ENCODE results near the gene MRPS16. TPM values are rescaled to one million over a fixed set of nuclear protein-coding genes. Genes with fewer than 3 reads are reported as not detected.

Gene MRPS16
- total and polyA plus RNA-seq, 2 of the 13 experiments (the other 11 are each of a cell fraction or from before 2014, with no cell fraction given) = 70.1 to 135 TPM

DNA sequence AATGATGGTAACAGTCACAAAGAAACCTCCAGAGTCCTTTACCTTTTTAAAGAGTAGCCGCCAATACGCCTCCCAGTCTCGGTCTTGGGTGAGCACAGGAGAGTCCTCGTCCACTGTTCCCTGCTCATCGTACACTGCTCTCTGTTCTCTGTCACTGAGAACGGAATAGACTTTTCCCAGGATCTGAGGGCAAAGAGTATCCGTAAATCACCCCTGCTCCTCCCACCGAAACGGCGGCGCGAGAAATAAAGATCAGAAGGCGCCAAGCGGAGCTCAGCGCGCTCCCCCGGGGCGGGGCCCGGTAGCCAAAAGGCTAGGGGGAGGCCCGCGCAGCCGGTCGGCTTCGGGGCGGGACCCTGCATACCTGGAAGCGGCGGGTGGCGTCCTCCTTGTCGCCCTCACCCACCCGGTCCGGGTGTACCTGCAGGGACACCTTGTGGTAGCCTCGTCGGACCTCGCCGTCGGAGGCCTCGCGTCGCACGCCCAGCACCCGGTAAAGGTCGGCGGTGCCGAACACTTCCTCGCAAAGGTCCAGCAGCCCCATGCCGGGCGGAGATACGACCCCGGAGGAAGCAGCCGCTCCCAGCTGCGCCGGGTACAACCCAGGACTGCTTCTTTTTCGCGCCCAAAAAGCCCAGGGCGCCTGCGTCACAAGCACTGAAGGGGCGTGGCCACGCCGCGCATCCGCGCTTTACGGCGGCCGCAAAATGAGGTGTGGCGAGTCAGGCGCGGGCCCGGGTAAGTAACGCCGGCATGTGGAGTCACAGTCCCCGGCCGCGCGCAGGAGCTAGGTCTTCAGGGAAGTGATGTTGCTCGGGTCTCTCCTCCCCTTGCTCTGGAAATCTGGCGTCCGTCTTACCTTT lies 5.6 kb downstream of the MRPS16 start, which contains the start of gene DNAJC9 (continued):
- TF ChIP-seq, protein P1, sequence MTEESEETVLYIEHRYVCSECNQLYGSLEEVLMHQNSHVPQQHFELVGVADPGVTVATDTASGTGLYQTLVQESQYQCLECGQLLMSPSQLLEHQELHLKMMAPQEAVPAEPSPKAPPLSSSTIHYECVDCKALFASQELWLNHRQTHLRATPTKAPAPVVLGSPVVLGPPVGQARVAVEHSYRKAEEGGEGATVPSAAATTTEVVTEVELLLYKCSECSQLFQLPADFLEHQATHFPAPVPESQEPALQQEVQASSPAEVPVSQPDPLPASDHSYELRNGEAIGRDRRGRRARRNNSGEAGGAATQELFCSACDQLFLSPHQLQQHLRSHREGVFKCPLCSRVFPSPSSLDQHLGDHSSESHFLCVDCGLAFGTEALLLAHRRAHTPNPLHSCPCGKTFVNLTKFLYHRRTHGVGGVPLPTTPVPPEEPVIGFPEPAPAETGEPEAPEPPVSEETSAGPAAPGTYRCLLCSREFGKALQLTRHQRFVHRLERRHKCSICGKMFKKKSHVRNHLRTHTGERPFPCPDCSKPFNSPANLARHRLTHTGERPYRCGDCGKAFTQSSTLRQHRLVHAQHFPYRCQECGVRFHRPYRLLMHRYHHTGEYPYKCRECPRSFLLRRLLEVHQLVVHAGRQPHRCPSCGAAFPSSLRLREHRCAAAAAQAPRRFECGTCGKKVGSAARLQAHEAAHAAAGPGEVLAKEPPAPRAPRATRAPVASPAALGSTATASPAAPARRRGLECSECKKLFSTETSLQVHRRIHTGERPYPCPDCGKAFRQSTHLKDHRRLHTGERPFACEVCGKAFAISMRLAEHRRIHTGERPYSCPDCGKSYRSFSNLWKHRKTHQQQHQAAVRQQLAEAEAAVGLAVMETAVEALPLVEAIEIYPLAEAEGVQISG (CRISPR knock-in tag; IDR thresholded peaks at IDR 0.05) = peak; percentile 88
- TF ChIP-seq ZMYM4 (CRISPR knock-in tag; IDR thresholded peaks at IDR 0.05) = peak; percentile 92
- TF ChIP-seq NFE2L1 (CRISPR knock-in tag; IDR thresholded peaks at IDR 0.05; ENCODE audit: borderline replicate concordance) = peak; percentile 63; the same call in 1 of the 2 replicates
- peak; percentile 96; the same call in 1 of the 2 replicates for TF ChIP-seq CAMTA2 (CRISPR knock-in tag; IDR thresholded peaks at IDR 0.05; ENCODE audit: borderline replicate concordance)
- TF ChIP-seq, protein P2, sequence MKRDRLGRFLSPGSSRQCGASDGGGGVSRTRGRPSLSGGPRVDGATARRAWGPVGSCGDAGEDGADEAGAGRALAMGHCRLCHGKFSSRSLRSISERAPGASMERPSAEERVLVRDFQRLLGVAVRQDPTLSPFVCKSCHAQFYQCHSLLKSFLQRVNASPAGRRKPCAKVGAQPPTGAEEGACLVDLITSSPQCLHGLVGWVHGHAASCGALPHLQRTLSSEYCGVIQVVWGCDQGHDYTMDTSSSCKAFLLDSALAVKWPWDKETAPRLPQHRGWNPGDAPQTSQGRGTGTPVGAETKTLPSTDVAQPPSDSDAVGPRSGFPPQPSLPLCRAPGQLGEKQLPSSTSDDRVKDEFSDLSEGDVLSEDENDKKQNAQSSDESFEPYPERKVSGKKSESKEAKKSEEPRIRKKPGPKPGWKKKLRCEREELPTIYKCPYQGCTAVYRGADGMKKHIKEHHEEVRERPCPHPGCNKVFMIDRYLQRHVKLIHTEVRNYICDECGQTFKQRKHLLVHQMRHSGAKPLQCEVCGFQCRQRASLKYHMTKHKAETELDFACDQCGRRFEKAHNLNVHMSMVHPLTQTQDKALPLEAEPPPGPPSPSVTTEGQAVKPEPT (CRISPR knock-in tag; IDR thresholded peaks at IDR 0.05; ENCODE audit: low read depth) = peak; percentile 83
- TF ChIP-seq ZNF570 (CRISPR knock-in tag; IDR thresholded peaks at IDR 0.05; ENCODE audit: borderline replicate concordance) = no peak
- TF ChIP-seq ELF4 (CRISPR knock-in tag; IDR thresholded peaks at IDR 0.05; ENCODE audit: borderline replicate concordance) = 0 out of 2 replicates have a peak, but pooled peaks have one; percentile 61
- TF ChIP-seq ZMYM2 (CRISPR knock-in tag; IDR thresholded peaks at IDR 0.05) = no peak
- TF ChIP-seq HMGA1 (CRISPR knock-in tag; conservative IDR thresholded peaks at IDR 0.05) = no peak
- TF ChIP-seq ZNF382 (CRISPR knock-in tag; IDR thresholded peaks at IDR 0.05; ENCODE audit: borderline replicate concordance) = no peak
- TF ChIP-seq, protein P3, sequence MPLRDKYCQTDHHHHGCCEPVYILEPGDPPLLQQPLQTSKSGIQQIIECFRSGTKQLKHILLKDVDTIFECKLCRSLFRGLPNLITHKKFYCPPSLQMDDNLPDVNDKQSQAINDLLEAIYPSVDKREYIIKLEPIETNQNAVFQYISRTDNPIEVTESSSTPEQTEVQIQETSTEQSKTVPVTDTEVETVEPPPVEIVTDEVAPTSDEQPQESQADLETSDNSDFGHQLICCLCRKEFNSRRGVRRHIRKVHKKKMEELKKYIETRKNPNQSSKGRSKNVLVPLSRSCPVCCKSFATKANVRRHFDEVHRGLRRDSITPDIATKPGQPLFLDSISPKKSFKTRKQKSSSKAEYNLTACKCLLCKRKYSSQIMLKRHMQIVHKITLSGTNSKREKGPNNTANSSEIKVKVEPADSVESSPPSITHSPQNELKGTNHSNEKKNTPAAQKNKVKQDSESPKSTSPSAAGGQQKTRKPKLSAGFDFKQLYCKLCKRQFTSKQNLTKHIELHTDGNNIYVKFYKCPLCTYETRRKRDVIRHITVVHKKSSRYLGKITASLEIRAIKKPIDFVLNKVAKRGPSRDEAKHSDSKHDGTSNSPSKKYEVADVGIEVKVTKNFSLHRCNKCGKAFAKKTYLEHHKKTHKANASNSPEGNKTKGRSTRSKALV (CRISPR knock-in tag; IDR thresholded peaks at IDR 0.05) = 0 out of 2 replicates have a peak, but pooled peaks have one; percentile 38
- TF ChIP-seq, protein P4, sequence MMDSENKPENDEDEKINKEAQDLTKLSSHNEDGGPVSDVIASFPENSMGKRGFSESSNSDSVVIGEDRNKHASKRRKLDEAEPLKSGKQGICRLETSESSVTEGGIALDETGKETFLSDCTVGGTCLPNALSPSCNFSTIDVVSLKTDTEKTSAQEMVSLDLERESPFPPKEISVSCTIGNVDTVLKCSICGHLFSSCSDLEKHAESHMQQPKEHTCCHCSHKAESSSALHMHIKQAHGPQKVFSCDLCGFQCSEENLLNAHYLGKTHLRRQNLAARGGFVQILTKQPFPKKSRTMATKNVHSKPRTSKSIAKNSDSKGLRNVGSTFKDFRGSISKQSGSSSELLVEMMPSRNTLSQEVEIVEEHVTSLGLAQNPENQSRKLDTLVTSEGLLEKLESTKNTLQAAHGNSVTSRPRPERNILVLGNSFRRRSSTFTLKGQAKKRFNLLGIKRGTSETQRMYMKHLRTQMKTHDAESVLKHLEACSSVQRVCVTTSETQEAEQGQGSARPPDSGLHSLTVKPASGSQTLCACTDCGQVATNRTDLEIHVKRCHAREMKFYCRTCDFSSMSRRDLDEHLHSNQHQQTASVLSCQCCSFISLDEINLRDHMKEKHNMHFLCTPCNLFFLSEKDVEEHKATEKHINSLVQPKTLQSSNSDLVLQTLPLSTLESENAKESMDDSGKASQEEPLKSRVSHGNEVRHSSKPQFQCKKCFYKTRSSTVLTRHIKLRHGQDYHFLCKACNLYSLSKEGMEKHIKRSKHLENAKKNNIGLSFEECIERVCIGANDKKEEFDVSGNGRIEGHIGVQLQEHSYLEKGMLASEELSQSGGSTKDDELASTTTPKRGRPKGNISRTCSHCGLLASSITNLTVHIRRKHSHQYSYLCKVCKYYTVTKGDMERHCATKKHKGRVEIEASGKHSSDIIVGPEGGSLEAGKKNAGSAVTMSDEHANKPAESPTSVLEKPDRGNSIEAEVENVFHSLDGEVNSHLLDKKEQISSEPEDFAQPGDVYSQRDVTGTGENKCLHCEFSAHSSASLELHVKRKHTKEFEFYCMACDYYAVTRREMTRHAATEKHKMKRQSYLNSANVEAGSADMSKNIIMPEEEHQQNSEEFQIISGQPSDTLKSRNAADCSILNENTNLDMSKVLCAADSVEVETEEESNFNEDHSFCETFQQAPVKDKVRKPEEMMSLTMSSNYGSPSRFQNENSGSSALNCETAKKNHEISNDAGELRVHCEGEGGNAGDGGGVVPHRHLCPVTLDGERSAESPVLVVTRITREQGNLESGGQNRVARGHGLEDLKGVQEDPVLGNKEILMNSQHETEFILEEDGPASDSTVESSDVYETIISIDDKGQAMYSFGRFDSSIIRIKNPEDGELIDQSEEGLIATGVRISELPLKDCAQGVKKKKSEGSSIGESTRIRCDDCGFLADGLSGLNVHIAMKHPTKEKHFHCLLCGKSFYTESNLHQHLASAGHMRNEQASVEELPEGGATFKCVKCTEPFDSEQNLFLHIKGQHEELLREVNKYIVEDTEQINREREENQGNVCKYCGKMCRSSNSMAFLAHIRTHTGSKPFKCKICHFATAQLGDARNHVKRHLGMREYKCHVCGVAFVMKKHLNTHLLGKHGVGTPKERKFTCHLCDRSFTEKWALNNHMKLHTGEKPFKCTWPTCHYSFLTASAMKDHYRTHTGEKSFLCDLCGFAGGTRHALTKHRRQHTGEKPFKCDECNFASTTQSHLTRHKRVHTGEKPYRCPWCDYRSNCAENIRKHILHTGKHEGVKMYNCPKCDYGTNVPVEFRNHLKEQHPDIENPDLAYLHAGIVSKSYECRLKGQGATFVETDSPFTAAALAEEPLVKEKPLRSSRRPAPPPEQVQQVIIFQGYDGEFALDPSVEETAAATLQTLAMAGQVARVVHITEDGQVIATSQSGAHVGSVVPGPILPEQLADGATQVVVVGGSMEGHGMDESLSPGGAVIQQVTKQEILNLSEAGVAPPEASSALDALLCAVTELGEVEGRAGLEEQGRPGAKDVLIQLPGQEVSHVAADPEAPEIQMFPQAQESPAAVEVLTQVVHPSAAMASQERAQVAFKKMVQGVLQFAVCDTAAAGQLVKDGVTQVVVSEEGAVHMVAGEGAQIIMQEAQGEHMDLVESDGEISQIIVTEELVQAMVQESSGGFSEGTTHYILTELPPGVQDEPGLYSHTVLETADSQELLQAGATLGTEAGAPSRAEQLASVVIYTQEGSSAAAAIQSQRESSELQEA (CRISPR knock-in tag; IDR thresholded peaks at IDR 0.05; ENCODE audit: not compliant biosample characterization) = peak; percentile 98
